GM12878 (cell line): ENCODE results near the gene IKBKG. TPM values are rescaled to one million over a fixed set of nuclear protein-coding genes. Genes with fewer than 3 reads are reported as not detected.

Experiments used
- ATAC-seq: fragments of 200-7000 bp; cut with Tn5 transposase; 3 replicates; pipeline ENCODE4 v1.9.1; 2020; ENCODE audit warnings: mild to moderate bottlenecking, moderate library complexity
- BruUV-seq: library from RNA; stranded (reverse); fragments of 400-500 nt; replicated peaks from 2 replicates; lab custom pipeline; 2021; lab: Mats Ljungman, UMichigan
- CTCF ChIA-PET: fragments of 300-600 bp; sonication (Branson Sonifier 250); formaldehyde crosslinking; extraction: SDS; loops from one replicate; lab custom pipeline; 2021; ENCODE audit warnings: inconsistent platforms; lab: Yijun Ruan, JAX
- POLR2A ChIA-PET: fragments of 350-600 bp; formaldehyde crosslinking; extraction: SDS; loops from one replicate; lab custom pipeline; 2021; ENCODE audit warnings: inconsistent platforms; lab: Charles Lee
- RAD21 ChIA-PET: fragments of 300-600 bp; sonication (Branson Sonifier 250); formaldehyde crosslinking; loops from one replicate; lab custom pipeline; 2023; ENCODE audit warnings: antibody characterized with exemption; ENCODE audit not compliant: unreplicated experiment; lab: Charles Lee
- SMC1A ChIA-PET: fragments of 300-600 bp; sonication (Branson Sonifier 250); formaldehyde crosslinking; loops from one replicate; lab custom pipeline; 2023; ENCODE audit not compliant: unreplicated experiment, uncharacterized antibody; lab: Charles Lee
- DNase-seq: peaks from one replicate; pipeline ENCODE4 v3.0.0-alpha.2; 2011; ENCODE audit warnings: low read depth, low spot score
- FAIRE-seq: peaks from 3 replicates; lab custom pipeline; 2011; peaks lifted over from hg19 to GRCh38; lab: Jason Lieb, UNC
- H2AFZ ChIP-seq: 2 replicates; pipeline ENCODE4 v1.6.0; 2011; ENCODE audit warnings: low read depth, low read length, control low read depth; ENCODE audit not compliant: control insufficient read depth
- H3K27ac ChIP-seq: 2 replicates; pipeline ENCODE4 v1.5.1; 2011; ENCODE audit warnings: control low read depth; ENCODE audit not compliant: control insufficient read depth, insufficient read depth
- H3K27me3 ChIP-seq, 2 experiments: replicated peaks in 1 of 2; 2 replicates each; pipeline versions ENCODE4 v1.6.0 to v1.6.1; 2011; ENCODE audit warnings: low read length in 1 of 2; ENCODE audit not compliant: control insufficient read depth in 2 of 2, insufficient read depth in 2 of 2
- H3K36me3 ChIP-seq, 2 experiments: 2 replicates each; pipeline ENCODE4 v1.5.1; 2011; ENCODE audit warnings: low read length in 1 of 2; ENCODE audit not compliant: control insufficient read depth in 2 of 2, insufficient read depth in 2 of 2
- H3K4me1 ChIP-seq: 2 replicates; pipeline ENCODE4 v1.6.1; 2011; ENCODE audit warnings: mild to moderate bottlenecking, low read length, moderate library complexity, mixed read lengths; ENCODE audit not compliant: control insufficient read depth, insufficient read depth
- H3K4me2 ChIP-seq: 2 replicates; pipeline ENCODE4 v1.6.0; 2011; ENCODE audit warnings: control low read depth; ENCODE audit not compliant: control insufficient read depth, insufficient read depth
- H3K4me3 ChIP-seq: fragments of 200-600 bp; sonication (generic); 2 replicates; pipeline ENCODE4 v1.5.1; 2016
- H3K79me2 ChIP-seq: 2 replicates; pipeline ENCODE4 v1.6.0; 2011; ENCODE audit warnings: low read length; ENCODE audit not compliant: control insufficient read depth, insufficient read depth
- H3K9ac ChIP-seq: 2 replicates; pipeline ENCODE4 v1.8.0; 2011; ENCODE audit warnings: low read length, control low read depth, mixed read lengths; ENCODE audit not compliant: control insufficient read depth, insufficient read depth
- H3K9me3 ChIP-seq: replicated peaks from 3 replicates; pipeline ENCODE4 v1.5.1; 2011; ENCODE audit warnings: mild to moderate bottlenecking, low read length; ENCODE audit not compliant: control insufficient read depth, insufficient read depth
- H4K20me1 ChIP-seq: 2 replicates; pipeline ENCODE4 v1.6.0; 2011; ENCODE audit not compliant: control insufficient read depth, insufficient read depth
- ASH2L ChIP-seq: fragments of 300-600, 200-600 bp; sonication (generic); IDR thresholded peaks from 2 replicates; pipeline ENCODE4 v1.6.1; 2017; ENCODE audit warnings: low read depth, mild to moderate bottlenecking, borderline replicate concordance
- ATF7 ChIP-seq: fragments of 450-650 bp; IDR thresholded peaks from 2 replicates; pipeline ENCODE4 v1.6.1; 2016; ENCODE audit warnings: low read depth, mild to moderate bottlenecking
- BHLHE40 ChIP-seq, 2 experiments: fragments of 450-650 bp in 1 of 2; IDR thresholded peaks; 2 replicates each; pipeline ENCODE4 v1.6.1; 2011 to 2017; ENCODE audit warnings: low read depth in 2 of 2, borderline replicate concordance in 1 of 2, improper control_type of control experiment in 1 of 2, low read length in 1 of 2, mild to moderate bottlenecking in 1 of 2
- CREM ChIP-seq: IDR thresholded peaks from 2 replicates; pipeline ENCODE4 v1.6.1; 2014; ENCODE audit warnings: antibody characterized with exemption, low read depth
- IRF4 ChIP-seq: IDR thresholded peaks from 2 replicates; pipeline ENCODE4 v1.6.1; 2011; ENCODE audit warnings: low read depth, low read length
- MEF2B ChIP-seq: fragments of 450-650 bp; IDR thresholded peaks from 2 replicates; pipeline ENCODE4 v1.6.1; 2018; ENCODE audit warnings: mild to moderate bottlenecking, moderate library complexity; ENCODE audit not compliant: partially characterized antibody, poor library complexity, severe bottlenecking
- MTA3 ChIP-seq: IDR thresholded peaks from 2 replicates; pipeline ENCODE4 v1.6.1; 2012; ENCODE audit warnings: low read length, inconsistent platforms, borderline replicate concordance
- MYC ChIP-seq: IDR thresholded peaks from 2 replicates; pipeline ENCODE4 v1.6.1; 2011; ENCODE audit warnings: mild to moderate bottlenecking, low read length, moderate library complexity, inconsistent platforms; ENCODE audit not compliant: insufficient read depth, insufficient replicate concordance, insufficient read length, severe bottlenecking
- NBN ChIP-seq: fragments of 450-650 bp; IDR thresholded peaks from 2 replicates; pipeline ENCODE4 v1.6.1; 2016
- PAX5 ChIP-seq: IDR thresholded peaks from 2 replicates; pipeline ENCODE4 v1.6.1; 2011; ENCODE audit warnings: low read depth, low read length, borderline replicate concordance
- RELA ChIP-seq: fragments of 450-650 bp; IDR thresholded peaks from 2 replicates; pipeline ENCODE4 v1.8.0; 2014; ENCODE audit warnings: borderline replicate concordance; ENCODE audit not compliant: partially characterized antibody
- SMC3 ChIP-seq: IDR thresholded peaks from 2 replicates; pipeline ENCODE4 v1.6.1; 2011; ENCODE audit warnings: low read length, improper control_type of control experiment, borderline replicate concordance
- STAT3 ChIP-seq: IDR thresholded peaks from 2 replicates; pipeline ENCODE4 v1.6.1; 2011; ENCODE audit warnings: low read depth, low read length, improper control_type of control experiment
- YBX1 ChIP-seq: fragments of 450-650 bp; IDR thresholded peaks from 2 replicates; pipeline ENCODE4 v1.6.1; 2016; ENCODE audit warnings: antibody characterized with exemption
- WGBS: methylation state at CpG from one replicate; pipeline ENCODE4 v1.1.6; 2016; ENCODE audit warnings: low lambda C conversion rate; ENCODE audit not compliant: insufficient replicate concordance, insufficient coverage; ENCODE audit errors: missing lambda C conversion rate; 5-methylcytosine and 5-hydroxymethylcytosine counted together
- in situ Hi-C: fragments of 300-500 bp; cut with MboI; formaldehyde crosslinking; loops from 9 replicates; pipeline ENCODE4 v1.14.3; 2018; ENCODE audit warnings: mixed read lengths
- intact Hi-C: fragments of 100-400 bp; cut with micrococcal nuclease; formaldehyde crosslinking; loops from one replicate; pipeline ENCODE4 v1.14.2; 2022; ENCODE audit not compliant: unreplicated experiment
- polyA plus RNA-seq, 11 experiments: library from polyadenylated mRNA; depleted of rRNA in 4 of 11; unstranded in 6 of 11; stranded (reverse) in 5 of 11; fragments of >200 nt; fragmentation: Nextera tagmentation in 4 of 11; fragmentation: Illumina TruSeq in 1 of 11; extraction: Ambion mirVana in 4 of 11; extraction: Trizol in 1 of 11; gene quantifications; 1 replicate in 1 of 11; 2 replicates in 10 of 11; pipeline versions ENCODE4 v1.2.1 to v1.2.3, GENCODE V29; 2011 to 2016; ENCODE audit warnings: inconsistent platforms in 2 of 11, missing spikeins in 2 of 11, low read depth in 1 of 11
- total RNA-seq, 4 experiments: library from RNA; depleted of rRNA in 3 of 4; stranded (reverse); fragments of >200 nt in 3 of 4; fragmentation: Illumina TruSeq in 1 of 4; extraction: Trizol in 1 of 4; gene quantifications; 2 replicates each; pipeline versions ENCODE4 v1.2.1 to v1.2.3, GENCODE V29; 2013 to 2021
- TF ChIP-seq, protein P1 (sequence below): fragments of 450-650 bp; IDR thresholded peaks from 2 replicates; pipeline ENCODE4 v1.6.1; 2016; ENCODE audit warnings: mild to moderate bottlenecking, moderate library complexity, borderline replicate concordance
- TF ChIP-seq, protein P2 (sequence below): fragments of 450-650 bp; IDR thresholded peaks from 2 replicates; pipeline ENCODE4 v1.6.1; 2018; ENCODE audit warnings: mild to moderate bottlenecking, low read depth, moderate library complexity; ENCODE audit not compliant: partially characterized antibody

IKBKG gene
- total and polyA plus RNA-seq, 10 of the 15 experiments (the other 5 are each of a cell fraction or from before 2014, with no cell fraction given) = 0.35 to 30.7 (median 16.7) TPM

DNA sequence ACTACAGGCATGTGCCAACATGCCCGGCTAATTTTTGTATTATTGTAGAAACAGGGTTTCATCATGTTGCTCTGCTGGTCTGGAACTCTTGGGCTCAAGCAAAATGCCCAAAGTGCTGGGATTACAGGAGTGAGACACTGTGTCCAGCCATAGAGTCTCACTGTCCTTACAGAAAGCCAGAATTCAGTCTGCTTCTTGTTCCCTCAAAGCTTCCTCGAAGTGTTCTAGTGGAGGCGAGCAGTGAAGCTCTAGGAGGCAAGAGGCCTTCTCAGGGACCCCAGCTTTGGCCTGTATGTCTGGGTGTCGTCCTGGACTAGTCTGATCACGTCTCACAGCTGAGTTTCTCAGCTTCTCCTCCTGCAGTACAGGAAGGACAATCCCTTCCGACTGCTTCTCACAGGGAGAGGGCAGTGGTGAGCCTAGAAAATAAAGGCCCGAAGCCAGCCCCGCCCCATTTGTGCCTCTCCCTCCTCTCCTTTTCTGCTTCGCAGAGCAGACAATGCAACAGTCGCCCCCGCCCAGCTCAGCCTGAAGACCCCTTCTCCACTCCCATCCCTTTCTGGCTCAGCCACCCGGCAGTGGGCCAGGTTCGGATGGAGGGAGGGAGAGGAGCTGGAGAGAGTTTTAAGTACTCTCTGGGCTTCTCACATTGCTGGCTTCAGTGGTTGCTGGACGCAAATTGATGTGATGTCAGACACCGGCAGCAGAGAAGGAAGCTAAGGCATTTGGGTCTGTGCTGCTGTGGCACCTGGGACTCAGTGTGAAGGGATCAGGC lies 20.3 kb upstream of the IKBKG start:
- Histone ChIP-seq H4K20me1 (no peaks in the 10 kb centered on the region), H3K27ac (peak overlapping the region; percentile 83), H3K36me3 (no peaks in the 10 kb centered on the region), H3K9ac (peak overlapping the region; percentile 72), H3K4me1 (peaks cover 10% of the 10 kb centered on the region), H3K4me2 (peak overlapping the region; percentile 71), H2AFZ (peak overlapping the region; percentile 83), H3K27me3 (no peaks in the 10 kb centered on the region), H3K79me2 (no peaks in the 10 kb centered on the region), H3K9me3 (no peaks in the 10 kb centered on the region), H3K4me3 (no peak overlapping the region)
- in situ Hi-C loops = loop anchor here (25.0 kb wide), 1 partner anchor 390 kb away; the partner anchor contains the start of gene OPN1LW
- peak; percentile 95 for ATAC-seq
- ChIA-PET CTCF (interaction anchor here (0.7 to 2.8 kb wide), 19 partner anchors 9 to 561 kb away, joined by 3 to 23 read pairs (median 5); partner anchors contain the start of genes FAM3A, FLNA, RPL10 and SLC10A3), POLR2A (interaction anchor here (0.5 to 1.8 kb wide), 11 partner anchors 10 to 153 kb away, joined by 3 to 12 read pairs (median 4); partner anchors contain the start of gene SLC10A3), RAD21 (interaction anchor here (0.9 to 1.5 kb wide), 9 partner anchors 30 to 201 kb away, joined by 3 to 12 read pairs (median 4); partner anchors contain the start of genes FLNA, RPL10, SLC10A3 and UBL4A), SMC1A (interaction anchor here (0.6 to 1.9 kb wide), 14 partner anchors 10 to 154 kb away, joined by 3 to 10 read pairs (median 4); partner anchors contain the start of genes ATP6AP1, FAM3A, PLXNA3 and RPL10)
- BruUV-seq = TSS peak; percentile 36
- intact Hi-C loops = loop anchor here (1.0 kb wide), 1 partner anchor 37 kb away; the partner anchor contains the start of gene SLC10A3
- 26% methylated on average over 13 of the region's 15 CpGs for WGBS
- DNase-seq = peak; percentile 36
- peak; percentile 76 for FAIRE-seq
- 0 out of 2 replicates have a peak, but pooled peaks have one; percentile 14 for TF ChIP-seq ATF7
- no peak for TF ChIP-seq MTA3
- TF ChIP-seq CREM = no peak
- no peak for TF ChIP-seq BHLHE40 (IDR thresholded peaks at IDR 0.05; ENCODE audit: borderline replicate concordance in 1 of 2, low read depth in 2 of 2, low read length in 1 of 2)
- no peak for TF ChIP-seq PAX5
- no peak for TF ChIP-seq IRF4
- TF ChIP-seq, protein P1, sequence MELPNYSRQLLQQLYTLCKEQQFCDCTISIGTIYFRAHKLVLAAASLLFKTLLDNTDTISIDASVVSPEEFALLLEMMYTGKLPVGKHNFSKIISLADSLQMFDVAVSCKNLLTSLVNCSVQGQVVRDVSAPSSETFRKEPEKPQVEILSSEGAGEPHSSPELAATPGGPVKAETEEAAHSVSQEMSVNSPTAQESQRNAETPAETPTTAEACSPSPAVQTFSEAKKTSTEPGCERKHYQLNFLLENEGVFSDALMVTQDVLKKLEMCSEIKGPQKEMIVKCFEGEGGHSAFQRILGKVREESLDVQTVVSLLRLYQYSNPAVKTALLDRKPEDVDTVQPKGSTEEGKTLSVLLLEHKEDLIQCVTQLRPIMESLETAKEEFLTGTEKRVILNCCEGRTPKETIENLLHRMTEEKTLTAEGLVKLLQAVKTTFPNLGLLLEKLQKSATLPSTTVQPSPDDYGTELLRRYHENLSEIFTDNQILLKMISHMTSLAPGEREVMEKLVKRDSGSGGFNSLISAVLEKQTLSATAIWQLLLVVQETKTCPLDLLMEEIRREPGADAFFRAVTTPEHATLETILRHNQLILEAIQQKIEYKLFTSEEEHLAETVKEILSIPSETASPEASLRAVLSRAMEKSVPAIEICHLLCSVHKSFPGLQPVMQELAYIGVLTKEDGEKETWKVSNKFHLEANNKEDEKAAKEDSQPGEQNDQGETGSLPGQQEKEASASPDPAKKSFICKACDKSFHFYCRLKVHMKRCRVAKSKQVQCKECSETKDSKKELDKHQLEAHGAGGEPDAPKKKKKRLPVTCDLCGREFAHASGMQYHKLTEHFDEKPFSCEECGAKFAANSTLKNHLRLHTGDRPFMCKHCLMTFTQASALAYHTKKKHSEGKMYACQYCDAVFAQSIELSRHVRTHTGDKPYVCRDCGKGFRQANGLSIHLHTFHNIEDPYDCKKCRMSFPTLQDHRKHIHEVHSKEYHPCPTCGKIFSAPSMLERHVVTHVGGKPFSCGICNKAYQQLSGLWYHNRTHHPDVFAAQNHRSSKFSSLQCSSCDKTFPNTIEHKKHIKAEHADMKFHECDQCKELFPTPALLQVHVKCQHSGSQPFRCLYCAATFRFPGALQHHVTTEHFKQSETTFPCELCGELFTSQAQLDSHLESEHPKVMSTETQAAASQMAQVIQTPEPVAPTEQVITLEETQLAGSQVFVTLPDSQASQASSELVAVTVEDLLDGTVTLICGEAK = no peak
- no peak for TF ChIP-seq ASH2L
- TF ChIP-seq MEF2B = no peak
- TF ChIP-seq, protein P2, sequence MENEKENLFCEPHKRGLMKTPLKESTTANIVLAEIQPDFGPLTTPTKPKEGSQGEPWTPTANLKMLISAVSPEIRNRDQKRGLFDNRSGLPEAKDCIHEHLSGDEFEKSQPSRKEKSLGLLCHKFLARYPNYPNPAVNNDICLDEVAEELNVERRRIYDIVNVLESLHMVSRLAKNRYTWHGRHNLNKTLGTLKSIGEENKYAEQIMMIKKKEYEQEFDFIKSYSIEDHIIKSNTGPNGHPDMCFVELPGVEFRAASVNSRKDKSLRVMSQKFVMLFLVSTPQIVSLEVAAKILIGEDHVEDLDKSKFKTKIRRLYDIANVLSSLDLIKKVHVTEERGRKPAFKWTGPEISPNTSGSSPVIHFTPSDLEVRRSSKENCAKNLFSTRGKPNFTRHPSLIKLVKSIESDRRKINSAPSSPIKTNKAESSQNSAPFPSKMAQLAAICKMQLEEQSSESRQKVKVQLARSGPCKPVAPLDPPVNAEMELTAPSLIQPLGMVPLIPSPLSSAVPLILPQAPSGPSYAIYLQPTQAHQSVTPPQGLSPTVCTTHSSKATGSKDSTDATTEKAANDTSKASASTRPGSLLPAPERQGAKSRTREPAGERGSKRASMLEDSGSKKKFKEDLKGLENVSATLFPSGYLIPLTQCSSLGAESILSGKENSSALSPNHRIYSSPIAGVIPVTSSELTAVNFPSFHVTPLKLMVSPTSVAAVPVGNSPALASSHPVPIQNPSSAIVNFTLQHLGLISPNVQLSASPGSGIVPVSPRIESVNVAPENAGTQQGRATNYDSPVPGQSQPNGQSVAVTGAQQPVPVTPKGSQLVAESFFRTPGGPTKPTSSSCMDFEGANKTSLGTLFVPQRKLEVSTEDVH = no peak
- no peak for TF ChIP-seq STAT3
- no peak for TF ChIP-seq RELA
- peak; percentile 44; the same call in 1 of the 2 replicates for TF ChIP-seq NBN
- no peak for TF ChIP-seq MYC
- TF ChIP-seq YBX1 = no peak
- peak; percentile 30; the same call in 1 of the 2 replicates for TF ChIP-seq SMC3
